ENCODE data around the gene KCNQ1. TPM values are rescaled to one million over a fixed set of nuclear protein-coding genes. Genes with fewer than 3 reads are reported as not detected.

Gene KCNQ1
- total and polyA plus RNA-seq, 2 of the 13 experiments (the other 11 are each of a cell fraction or from before 2014, with no cell fraction given): 0.02 to 0.08 TPM

- Histone ChIP-seq H2AFZ (ENCODE audit: low read length) (no peak overlapping the region), H3K9ac (ENCODE audit: insufficient read depth, low read depth, low read length) (no peak overlapping the region), H3K9me3 (ENCODE audit: low read length) (no peaks in the 10 kb centered on the region), H3K4me3 (replicated peaks in 1 of 3; ENCODE audit: insufficient read depth in 1 of 3, low read depth in 2 of 3, low read length in 3 of 3) (no peak overlapping the region), H3K27ac (ENCODE audit: extremely low read length, insufficient read depth, low read length) (no peak overlapping the region), H4K20me1 (ENCODE audit: insufficient read depth, low read length) (peaks cover 3% of the 10 kb centered on the region; the same call in 1 of the 2 replicates), H3K4me1 (ENCODE audit: insufficient read depth, low read length) (peaks cover 10% of the 10 kb centered on the region; the same call in 1 of the 2 replicates), H3K79me2 (ENCODE audit: insufficient read depth, low read length) (no peaks in the 10 kb centered on the region), H3K36me3 (replicated peaks in 1 of 2; ENCODE audit: control insufficient read depth in 1 of 2, insufficient read depth in 2 of 2, low read length in 2 of 2) (no peaks in the 10 kb centered on the region), H3K27me3 (ENCODE audit: control insufficient read depth in 1 of 2, insufficient read depth in 2 of 2, low read length in 2 of 2) (peaks cover 28 to 93% of the 10 kb centered on the region in 2 experiments), H3K4me2 (ENCODE audit: low read depth, low read length) (no peak overlapping the region)
- DNase-seq (ENCODE audit: low spot score) (no peak), ATAC-seq (no peak), FAIRE-seq (no peak)
- TF ChIP-seq MYPOP (CRISPR knock-in tag; IDR thresholded peaks at IDR 0.05) (no peak), TAF1 (CRISPR knock-in tag; IDR thresholded peaks at IDR 0.05) (no peak), ZNF34 (CRISPR knock-in tag; IDR thresholded peaks at IDR 0.05; ENCODE audit: borderline replicate concordance) (no peak), ZNF598 (CRISPR knock-in tag; IDR thresholded peaks at IDR 0.05; ENCODE audit: borderline replicate concordance) (no peak), ZNF326 (CRISPR knock-in tag; IDR thresholded peaks at IDR 0.05; ENCODE audit: borderline replicate concordance) (no peak), SMAD3 (CRISPR knock-in tag; IDR thresholded peaks at IDR 0.05) (no peak), SNRNP70 (IDR thresholded peaks at IDR 0.05; ENCODE audit: low read depth, low read length) (no peak), STAT5B (CRISPR knock-in tag; IDR thresholded peaks at IDR 0.05) (no peak), KLF6 (CRISPR knock-in tag; IDR thresholded peaks at IDR 0.05) (no peak), ZNF619 (CRISPR knock-in tag; IDR thresholded peaks at IDR 0.05) (no peak), DNMT1 (CRISPR knock-in tag; IDR thresholded peaks at IDR 0.05) (no peak), RNF2 (conservative IDR thresholded peaks at IDR 0.05; ENCODE audit: low read depth) (no peak), HNRNPK (IDR thresholded peaks at IDR 0.05; ENCODE audit: low read depth, low read length, poor library complexity, severe bottlenecking) (no peak), ZNF550 (CRISPR knock-in tag; IDR thresholded peaks at IDR 0.05; ENCODE audit: borderline replicate concordance) (no peak), IRX3 (CRISPR knock-in tag; IDR thresholded peaks at IDR 0.05; ENCODE audit: borderline replicate concordance, low read depth) (no peak), ZNF263 (CRISPR knock-in tag; IDR thresholded peaks at IDR 0.05) (no peak)
- TF ChIP-seq, protein P1, sequence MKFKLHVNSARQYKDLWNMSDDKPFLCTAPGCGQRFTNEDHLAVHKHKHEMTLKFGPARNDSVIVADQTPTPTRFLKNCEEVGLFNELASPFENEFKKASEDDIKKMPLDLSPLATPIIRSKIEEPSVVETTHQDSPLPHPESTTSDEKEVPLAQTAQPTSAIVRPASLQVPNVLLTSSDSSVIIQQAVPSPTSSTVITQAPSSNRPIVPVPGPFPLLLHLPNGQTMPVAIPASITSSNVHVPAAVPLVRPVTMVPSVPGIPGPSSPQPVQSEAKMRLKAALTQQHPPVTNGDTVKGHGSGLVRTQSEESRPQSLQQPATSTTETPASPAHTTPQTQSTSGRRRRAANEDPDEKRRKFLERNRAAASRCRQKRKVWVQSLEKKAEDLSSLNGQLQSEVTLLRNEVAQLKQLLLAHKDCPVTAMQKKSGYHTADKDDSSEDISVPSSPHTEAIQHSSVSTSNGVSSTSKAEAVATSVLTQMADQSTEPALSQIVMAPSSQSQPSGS (CRISPR knock-in tag; IDR thresholded peaks at IDR 0.05): no peak
- TF ChIP-seq, protein P2, sequence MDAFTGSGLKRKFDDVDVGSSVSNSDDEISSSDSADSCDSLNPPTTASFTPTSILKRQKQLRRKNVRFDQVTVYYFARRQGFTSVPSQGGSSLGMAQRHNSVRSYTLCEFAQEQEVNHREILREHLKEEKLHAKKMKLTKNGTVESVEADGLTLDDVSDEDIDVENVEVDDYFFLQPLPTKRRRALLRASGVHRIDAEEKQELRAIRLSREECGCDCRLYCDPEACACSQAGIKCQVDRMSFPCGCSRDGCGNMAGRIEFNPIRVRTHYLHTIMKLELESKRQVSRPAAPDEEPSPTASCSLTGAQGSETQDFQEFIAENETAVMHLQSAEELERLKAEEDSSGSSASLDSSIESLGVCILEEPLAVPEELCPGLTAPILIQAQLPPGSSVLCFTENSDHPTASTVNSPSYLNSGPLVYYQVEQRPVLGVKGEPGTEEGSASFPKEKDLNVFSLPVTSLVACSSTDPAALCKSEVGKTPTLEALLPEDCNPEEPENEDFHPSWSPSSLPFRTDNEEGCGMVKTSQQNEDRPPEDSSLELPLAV (CRISPR knock-in tag; conservative IDR thresholded peaks at IDR 0.05; ENCODE audit: low read depth): no peak
- WGBS (ENCODE audit: low lambda C conversion rate): 28% methylated on average over 9 of the region's 17 CpGs
- POLR2A ChIA-PET: no interaction called here
- intact Hi-C loops (cut with micrococcal nuclease; ENCODE audit: unreplicated experiment): no loop called here
- no TSS peak for BruUV-seq (replicated peaks)
- CTCF ChIA-PET (ENCODE audit: low intra/inter-chr PET ratio, low total read pairs): no interaction called here
- in situ Hi-C loops (cut with HindIII; ENCODE audit: extremely low pct_ligation_motif_present, low pct_unique_long_range_greater_than_20kb): loop anchor here (5.0 to 10.0 kb wide), 2 partner anchors 213 to 331 kb away; no protein-coding TSS in a partner anchor
Observed at GRCh38 chr11:2525166-2525861, 80.5 kb downstream of the KCNQ1 start.

All from HepG2 (cell line).